Bronchial epithelial cell (primary cell): ENCODE results near the gene SLC37A1. TPM values are rescaled to one million over a fixed set of nuclear protein-coding genes. Genes with fewer than 3 reads are reported as not detected.

Experiments used
- DNase-seq: peaks from one replicate; pipeline ENCODE4 v3.0.0-alpha.2; 2010; ENCODE audit warnings: low read depth
- FAIRE-seq: peaks from 2 replicates; lab custom pipeline; 2011; peaks lifted over from hg19 to GRCh38; lab: Jason Lieb, UNC
- H3K27me3 ChIP-seq: 2 replicates; pipeline ENCODE4 v1.5.1; 2011; ENCODE audit warnings: low read length; ENCODE audit not compliant: control insufficient read depth, insufficient read depth
- H3K36me3 ChIP-seq: 2 replicates; pipeline ENCODE4 v1.5.1; 2011; ENCODE audit warnings: low read length; ENCODE audit not compliant: control insufficient read depth, insufficient read depth
- H3K4me3 ChIP-seq: 2 replicates; pipeline ENCODE4 v1.5.1; 2011; ENCODE audit warnings: mild to moderate bottlenecking, low read depth, low read length, control low read depth
- CTCF ChIP-seq: IDR thresholded peaks from 2 replicates; pipeline ENCODE4 v1.5.1; 2011; ENCODE audit warnings: mild to moderate bottlenecking, moderate library complexity, low read length, control low read depth, inconsistent platforms; ENCODE audit not compliant: insufficient read depth, severe bottlenecking
- total RNA-seq: library from RNA; depleted of rRNA; stranded (reverse); fragments of >200 nt; gene quantifications from 2 replicates; pipeline ENCODE4 v1.2.1, GENCODE V29; 2014

SLC37A1 gene
- total RNA-seq, 1 donor from 2014 or later: 7.1 TPM

DNA sequence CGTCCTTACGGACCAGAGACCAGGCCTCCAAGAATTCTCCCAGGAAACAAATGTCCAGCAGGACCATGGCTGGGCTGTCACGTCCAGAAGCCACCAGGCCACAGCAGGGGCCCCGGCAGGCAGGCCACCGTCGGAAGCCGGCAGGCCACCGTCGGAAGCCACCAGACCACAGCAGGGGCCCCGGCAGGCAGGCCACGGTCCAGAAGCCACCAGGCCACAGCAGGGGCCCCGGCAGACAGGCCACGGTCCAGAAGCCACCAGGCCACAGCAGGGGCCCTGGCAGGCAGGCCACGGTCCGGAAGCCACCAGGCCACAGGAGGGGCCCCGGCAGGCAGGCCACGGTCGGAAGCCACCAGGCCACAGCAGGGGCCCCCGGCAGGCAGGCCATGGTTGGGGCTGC is 72.8 kb downstream of the SLC37A1 start:
- FAIRE-seq (no peak), DNase-seq (no peak)
- TF ChIP-seq CTCF: no peak
- Histone ChIP-seq H3K27me3 (no peaks in the 10 kb centered on the region), H3K36me3 (no peaks in the 10 kb centered on the region), H3K4me3 (no peak overlapping the region)

GRCh38 chr21:42587036-42587435 is 73.4 kb downstream of the SLC37A1 start:
- no peaks in the 10 kb centered on the region for H3K36me3 ChIP-seq
- no peak overlapping the region for H3K4me3 ChIP-seq
- no peak for FAIRE-seq
- TF ChIP-seq CTCF: no peak
- DNase-seq: no peak
- H3K27me3 ChIP-seq: no peaks in the 10 kb centered on the region

GRCh38 chr21:42590431-42591131 is 76.9 kb downstream of the SLC37A1 start:
- Histone ChIP-seq H3K27me3 (no peaks in the 10 kb centered on the region), H3K36me3 (no peaks in the 10 kb centered on the region), H3K4me3 (no peak overlapping the region)
- no peak for TF ChIP-seq CTCF
- FAIRE-seq (no peak), DNase-seq (no peak)

GRCh38 chr21:42591170-42591869 is 77.7 kb downstream of the SLC37A1 start:
- FAIRE-seq: peak; percentile 91
- Histone ChIP-seq H3K27me3 (no peaks in the 10 kb centered on the region), H3K36me3 (no peaks in the 10 kb centered on the region), H3K4me3 (no peak overlapping the region)
- DNase-seq: no peak
- TF ChIP-seq CTCF: no peak

DNA sequence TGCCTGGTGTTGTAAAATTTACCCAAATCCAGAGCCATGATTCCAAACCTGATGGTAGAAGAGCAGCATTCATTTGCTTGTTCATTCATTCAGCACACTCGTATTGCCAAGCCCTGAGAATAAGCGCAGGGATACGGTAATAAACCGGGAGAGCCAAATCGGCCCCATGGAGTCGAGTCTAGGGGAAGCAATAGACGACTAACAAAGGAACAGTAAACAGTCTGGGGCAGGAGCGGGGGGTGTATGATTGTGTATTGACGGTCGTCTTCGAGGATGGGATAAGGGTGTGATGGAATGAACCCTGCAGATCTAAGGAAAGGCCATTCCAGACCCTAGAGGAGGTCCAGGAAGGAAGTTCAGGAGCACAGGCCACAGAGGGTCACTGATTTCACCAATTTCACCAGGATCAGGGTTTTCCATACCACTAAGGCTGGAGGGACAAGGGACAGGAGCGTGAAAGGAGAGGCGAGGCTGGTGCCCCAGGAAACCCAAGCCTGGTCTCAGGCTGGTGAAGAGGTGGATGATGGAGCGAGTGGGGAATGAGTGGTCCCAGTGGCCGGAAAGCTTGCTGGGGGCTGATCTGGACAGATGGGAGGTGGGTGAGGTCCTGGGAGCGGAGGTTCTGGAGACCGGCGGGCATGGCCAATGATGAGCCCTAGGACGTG is 78.6 kb downstream of the SLC37A1 start:
- no peak for TF ChIP-seq CTCF
- DNase-seq (no peak), FAIRE-seq (no peak)
- no peaks in the 10 kb centered on the region for H3K27me3 ChIP-seq
- no peaks in the 10 kb centered on the region for H3K36me3 ChIP-seq
- H3K4me3 ChIP-seq: no peak overlapping the region
